ENCODE data around the gene TMED8. TPM values are rescaled to one million over a fixed set of nuclear protein-coding genes. Genes with fewer than 3 reads are reported as not detected.
"Not testable (repeated sequence)": the region's sequence is repeated elsewhere in the genome, so short reads cannot be mapped to it uniquely, and the experiment has no call there.

Gene TMED8
- total and polyA plus RNA-seq, 4 donors = 16.8 to 28.5 (median 20.9) TPM

- H3K36me3 ChIP-seq (ENCODE audit: control insufficient read depth, insufficient read depth, low read length) = peaks cover 25% of the 10 kb centered on the region
- no peaks in the 10 kb centered on the region for H3K9me3 ChIP-seq (ENCODE audit: control insufficient read depth, insufficient read depth, low read length)
- no peaks in the 10 kb centered on the region for H3K27me3 ChIP-seq (ENCODE audit: control insufficient read depth, insufficient read depth, low read length)
- no peak for DNase-seq (ENCODE audit: low read depth in 4 of 6, low spot score in 6 of 6)
- H3K27ac ChIP-seq (ENCODE audit: low read depth, low read length) = no peak overlapping the region
- H3K4me3 ChIP-seq (ENCODE audit: low read depth, low read length) = no peak overlapping the region
- no peaks in the 10 kb centered on the region for H3K4me1 ChIP-seq (ENCODE audit: control insufficient read depth, insufficient read depth, low read length)
- WGBS (ENCODE audit: insufficient coverage) = 89% methylated on average over 2 of the region's 2 CpGs
These were observed 33.2 kb downstream of the TMED8 start for GRCh38 chr14:77343662-77344061.

DNA sequence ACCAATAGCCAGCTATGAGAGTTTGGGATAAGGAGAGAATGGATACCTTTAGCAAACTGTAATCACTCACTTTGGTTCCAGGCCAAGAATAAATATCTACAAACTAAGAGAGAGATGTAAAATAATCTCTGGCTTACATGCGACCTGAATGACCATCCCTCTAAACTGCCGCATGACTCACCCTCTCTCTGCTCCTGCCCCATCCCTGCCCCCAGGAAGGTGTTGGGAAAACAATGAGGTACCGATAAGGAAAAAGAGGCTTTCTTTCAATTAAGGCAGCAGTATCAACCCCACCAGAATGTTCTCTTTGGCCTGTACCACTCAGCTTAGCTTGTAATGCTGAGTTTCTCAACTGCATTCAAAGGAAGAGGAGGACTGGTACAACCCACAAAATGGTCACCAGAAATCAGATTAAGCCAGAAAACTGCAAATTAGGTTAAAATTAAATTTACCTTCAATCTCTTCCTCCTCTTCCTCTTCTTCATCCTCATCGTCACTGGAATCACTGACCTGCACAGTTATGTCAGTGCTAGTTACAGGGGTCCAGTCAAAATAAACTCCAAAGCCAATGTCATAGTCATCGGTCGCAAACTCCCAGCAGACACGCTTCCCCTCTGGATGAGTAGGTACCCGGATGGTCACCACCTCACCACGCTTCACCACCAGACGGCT is 34.0 kb downstream of the TMED8 start:
- no peak for DNase-seq (ENCODE audit: low read depth in 4 of 6, low spot score in 6 of 6)
- no peaks in the 10 kb centered on the region for H3K27me3 ChIP-seq (ENCODE audit: control insufficient read depth, insufficient read depth, low read length)
- peaks cover 25% of the 10 kb centered on the region for H3K36me3 ChIP-seq (ENCODE audit: control insufficient read depth, insufficient read depth, low read length)
- 88% methylated on average over 7 of the region's 10 CpGs for WGBS (ENCODE audit: insufficient coverage)
- H3K9me3 ChIP-seq (ENCODE audit: control insufficient read depth, insufficient read depth, low read length) = no peaks in the 10 kb centered on the region
- H3K27ac ChIP-seq (ENCODE audit: low read depth, low read length) = no peak overlapping the region
- H3K4me1 ChIP-seq (ENCODE audit: control insufficient read depth, insufficient read depth, low read length) = no peaks in the 10 kb centered on the region
- no peak overlapping the region for H3K4me3 ChIP-seq (ENCODE audit: low read depth, low read length)

DNA sequence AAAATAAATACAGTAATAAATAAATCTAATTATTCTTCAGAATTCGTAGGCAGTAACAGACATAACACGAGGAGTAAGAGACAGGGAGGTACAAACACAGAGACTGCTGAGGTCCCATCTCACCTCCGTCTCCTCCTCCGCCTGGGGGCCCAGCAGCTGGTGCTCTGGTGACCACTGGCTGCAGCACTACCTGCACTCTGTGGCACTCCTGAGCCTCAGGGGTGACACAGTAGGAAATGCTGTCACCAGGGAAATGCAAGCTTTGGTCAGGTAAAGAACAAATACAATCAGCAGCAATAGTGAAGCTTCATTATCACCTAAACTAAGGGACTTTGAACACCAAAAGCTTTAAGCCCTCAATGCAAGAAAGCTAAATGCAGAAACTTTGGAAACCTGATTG is 36.5 kb downstream of the TMED8 start:
- no peaks in the 10 kb centered on the region for H3K4me1 ChIP-seq (ENCODE audit: control insufficient read depth, insufficient read depth, low read length)
- 85% methylated on average over 4 of the region's 4 CpGs for WGBS (ENCODE audit: insufficient coverage)
- H3K9me3 ChIP-seq (ENCODE audit: control insufficient read depth, insufficient read depth, low read length) = no peaks in the 10 kb centered on the region
- H3K27ac ChIP-seq (ENCODE audit: low read depth, low read length) = no peak overlapping the region
- peaks cover 27% of the 10 kb centered on the region for H3K36me3 ChIP-seq (ENCODE audit: control insufficient read depth, insufficient read depth, low read length)
- H3K4me3 ChIP-seq (ENCODE audit: low read depth, low read length) = no peak overlapping the region
- no peak for DNase-seq (ENCODE audit: low read depth in 4 of 6, low spot score in 6 of 6)
- no peaks in the 10 kb centered on the region for H3K27me3 ChIP-seq (ENCODE audit: control insufficient read depth, insufficient read depth, low read length)

GRCh38 chr14:77339407-77339806 is 37.5 kb downstream of the TMED8 start:
- no peaks in the 10 kb centered on the region for H3K9me3 ChIP-seq (ENCODE audit: control insufficient read depth, insufficient read depth, low read length)
- no peaks in the 10 kb centered on the region for H3K27me3 ChIP-seq (ENCODE audit: control insufficient read depth, insufficient read depth, low read length)
- no peak for DNase-seq (ENCODE audit: low read depth in 4 of 6, low spot score in 6 of 6)
- H3K4me3 ChIP-seq (ENCODE audit: low read depth, low read length) = no peak overlapping the region
- peaks cover 26% of the 10 kb centered on the region for H3K36me3 ChIP-seq (ENCODE audit: control insufficient read depth, insufficient read depth, low read length)
- no peaks in the 10 kb centered on the region for H3K4me1 ChIP-seq (ENCODE audit: control insufficient read depth, insufficient read depth, low read length)
- H3K27ac ChIP-seq (ENCODE audit: low read depth, low read length) = no peak overlapping the region
- WGBS (ENCODE audit: insufficient coverage) = no CpG with 5 or more reads among the region's 1 CpG

DNA sequence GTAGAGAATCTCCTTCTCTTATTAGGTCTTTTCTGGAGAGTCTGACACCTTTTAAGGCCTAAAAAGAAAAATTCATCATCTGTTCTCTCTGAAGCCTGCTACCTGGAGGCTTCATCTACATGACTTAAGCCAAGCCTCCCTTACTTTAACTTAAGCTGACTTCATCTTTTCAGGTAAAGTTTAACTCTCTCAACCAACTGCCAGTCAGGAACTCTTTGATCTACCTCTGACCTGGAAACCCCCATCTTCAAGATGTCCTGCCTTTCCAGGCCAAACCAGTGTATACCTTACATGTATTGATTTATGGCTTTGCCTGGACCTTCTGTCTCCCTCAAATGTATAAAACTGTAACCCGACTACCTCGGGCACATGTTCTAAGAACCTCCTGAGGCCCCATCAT is 38.6 kb downstream of the TMED8 start:
- Histone ChIP-seq H3K27ac (ENCODE audit: low read depth, low read length) (no peak overlapping the region), H3K9me3 (ENCODE audit: control insufficient read depth, insufficient read depth, low read length) (no peaks in the 10 kb centered on the region), H3K4me3 (ENCODE audit: low read depth, low read length) (no peak overlapping the region), H3K36me3 (ENCODE audit: control insufficient read depth, insufficient read depth, low read length) (peaks cover 22% of the 10 kb centered on the region), H3K27me3 (ENCODE audit: control insufficient read depth, insufficient read depth, low read length) (no peaks in the 10 kb centered on the region), H3K4me1 (ENCODE audit: control insufficient read depth, insufficient read depth, low read length) (no peaks in the 10 kb centered on the region)
- no CpG with 5 or more reads among the region's 2 CpGs for WGBS (ENCODE audit: insufficient coverage)
- DNase-seq (ENCODE audit: low read depth in 4 of 6, low spot score in 6 of 6) = no peak

DNA sequence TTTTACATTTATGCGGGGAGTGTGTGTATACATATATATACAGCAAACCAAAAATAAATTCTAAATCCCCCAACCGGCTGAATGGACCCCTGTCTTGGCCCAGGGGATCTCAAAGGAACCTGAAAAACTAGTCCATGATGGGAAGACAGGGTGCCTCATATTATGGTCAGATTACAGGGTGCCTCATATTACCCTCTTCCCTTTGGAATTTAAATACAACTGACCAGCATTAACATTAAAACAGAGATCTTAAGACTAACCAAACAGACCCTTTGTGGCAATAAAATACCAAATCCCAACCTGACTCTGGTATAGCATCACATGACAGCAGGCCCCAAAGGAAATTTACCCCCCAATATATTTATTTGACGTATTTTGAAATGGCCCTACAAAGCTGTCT is 39.0 kb downstream of the TMED8 start:
- H3K36me3 ChIP-seq (ENCODE audit: control insufficient read depth, insufficient read depth, low read length) = peaks cover 20% of the 10 kb centered on the region
- no peaks in the 10 kb centered on the region for H3K9me3 ChIP-seq (ENCODE audit: control insufficient read depth, insufficient read depth, low read length)
- no peak overlapping the region for H3K27ac ChIP-seq (ENCODE audit: low read depth, low read length)
- no peaks in the 10 kb centered on the region for H3K4me1 ChIP-seq (ENCODE audit: control insufficient read depth, insufficient read depth, low read length)
- DNase-seq (ENCODE audit: low read depth in 4 of 6, low spot score in 6 of 6) = no peak
- no peak overlapping the region for H3K4me3 ChIP-seq (ENCODE audit: low read depth, low read length)
- WGBS (ENCODE audit: insufficient coverage) = no CpG with 5 or more reads among the region's 3 CpGs
- H3K27me3 ChIP-seq (ENCODE audit: control insufficient read depth, insufficient read depth, low read length) = no peaks in the 10 kb centered on the region

DNA sequence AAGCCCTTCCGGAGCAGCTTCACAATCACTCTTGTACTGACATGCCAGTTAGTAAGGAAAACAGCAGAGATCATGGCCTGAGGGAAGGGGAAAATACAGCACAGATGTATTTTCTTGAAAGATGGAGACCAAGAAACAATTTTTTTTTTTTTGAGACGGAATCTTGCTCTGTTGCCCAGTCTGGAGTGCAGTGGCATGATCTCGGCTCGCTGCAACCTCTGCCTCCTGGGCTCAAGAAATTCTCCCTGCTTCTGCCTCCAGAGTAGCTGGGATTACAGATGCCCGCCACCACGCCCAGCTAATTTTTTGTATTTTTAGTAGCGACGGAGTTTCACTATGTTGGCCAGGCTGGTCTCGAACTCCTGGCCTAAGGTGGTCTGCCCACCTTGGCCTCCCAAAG is 39.6 kb downstream of the TMED8 start:
- H3K9me3 ChIP-seq (ENCODE audit: control insufficient read depth, insufficient read depth, low read length); H3K4me1 ChIP-seq (ENCODE audit: control insufficient read depth, insufficient read depth, low read length); H3K27me3 ChIP-seq (ENCODE audit: control insufficient read depth, insufficient read depth, low read length); H3K4me3 ChIP-seq (ENCODE audit: low read depth, low read length); H3K27ac ChIP-seq (ENCODE audit: low read depth, low read length); DNase-seq (ENCODE audit: low read depth in 4 of 6, low spot score in 6 of 6): not testable (repeated sequence)
- 100% methylated on average over 8 of the region's 9 CpGs for WGBS (ENCODE audit: insufficient coverage)
- peaks cover 20% of the 10 kb centered on the region for H3K36me3 ChIP-seq (ENCODE audit: control insufficient read depth, insufficient read depth, low read length)

- H3K27me3 ChIP-seq (ENCODE audit: control insufficient read depth, insufficient read depth, low read length) = no peaks in the 10 kb centered on the region
- H3K4me3 ChIP-seq (ENCODE audit: low read depth, low read length) = no peak overlapping the region
- no peak for DNase-seq (ENCODE audit: low read depth in 4 of 6, low spot score in 6 of 6)
- no peak overlapping the region for H3K27ac ChIP-seq (ENCODE audit: low read depth, low read length)
- no CpG with 5 or more reads among the region's 3 CpGs for WGBS (ENCODE audit: insufficient coverage)
- H3K36me3 ChIP-seq (ENCODE audit: control insufficient read depth, insufficient read depth, low read length) = peaks cover 10% of the 10 kb centered on the region
- no peaks in the 10 kb centered on the region for H3K9me3 ChIP-seq (ENCODE audit: control insufficient read depth, insufficient read depth, low read length)
- no peaks in the 10 kb centered on the region for H3K4me1 ChIP-seq (ENCODE audit: control insufficient read depth, insufficient read depth, low read length)
These were observed 41.3 kb downstream of the TMED8 start for GRCh38 chr14:77335576-77335975.

DNA sequence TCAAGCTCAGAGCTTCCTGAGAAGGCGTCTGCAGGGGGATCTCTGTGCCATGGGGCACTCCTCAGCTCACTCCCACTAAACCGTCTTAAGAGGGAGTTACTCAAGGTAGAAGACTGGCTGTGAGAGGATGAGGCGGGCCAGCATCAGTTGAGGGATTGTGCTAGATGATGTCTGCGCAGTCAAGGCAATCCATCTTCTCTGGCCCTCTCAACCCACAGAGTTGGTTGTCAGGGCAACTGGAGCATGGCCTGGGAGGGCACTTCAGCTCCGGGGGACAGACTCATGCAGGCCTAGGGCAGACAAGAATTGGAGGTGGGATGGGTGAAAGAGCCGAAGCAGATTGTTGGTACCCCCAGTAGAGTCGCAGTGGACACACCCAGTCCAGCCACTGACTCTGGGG is 47.0 kb downstream of the TMED8 start:
- H3K27me3 ChIP-seq (ENCODE audit: control insufficient read depth, insufficient read depth, low read length) = no peaks in the 10 kb centered on the region
- H3K9me3 ChIP-seq (ENCODE audit: control insufficient read depth, insufficient read depth, low read length) = no peaks in the 10 kb centered on the region
- H3K4me1 ChIP-seq (ENCODE audit: control insufficient read depth, insufficient read depth, low read length) = no peaks in the 10 kb centered on the region
- DNase-seq (ENCODE audit: low read depth in 4 of 6, low spot score in 6 of 6) = no peak
- peaks cover 9% of the 10 kb centered on the region for H3K36me3 ChIP-seq (ENCODE audit: control insufficient read depth, insufficient read depth, low read length)
- WGBS (ENCODE audit: insufficient coverage) = 67% methylated on average over 5 of the region's 7 CpGs
- no peak overlapping the region for H3K4me3 ChIP-seq (ENCODE audit: low read depth, low read length)
- no peak overlapping the region for H3K27ac ChIP-seq (ENCODE audit: low read depth, low read length)

DNA sequence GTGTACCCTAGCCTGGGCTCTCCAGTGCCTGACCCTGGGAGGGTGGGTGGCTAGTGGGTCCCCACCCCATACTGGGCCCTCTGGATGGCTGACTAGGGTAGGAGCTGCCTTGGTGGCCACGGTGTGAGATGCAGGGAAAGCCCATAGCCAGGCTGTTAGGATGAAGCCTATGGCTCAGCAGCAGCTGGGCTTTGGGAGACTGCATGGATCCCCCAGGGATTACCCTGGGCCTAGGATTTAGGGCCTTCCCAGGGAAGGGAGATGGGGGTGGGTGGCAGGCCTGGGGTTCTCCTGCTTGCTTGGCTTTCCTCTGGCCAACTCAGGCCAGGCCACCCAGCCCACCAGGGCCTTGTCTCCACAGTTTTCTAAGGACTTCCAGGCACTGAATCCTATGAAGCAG is 49.8 kb downstream of the TMED8 start:
- peaks cover 9% of the 10 kb centered on the region for H3K36me3 ChIP-seq (ENCODE audit: control insufficient read depth, insufficient read depth, low read length)
- 100% methylated on average over 1 of the region's 1 CpG for WGBS (ENCODE audit: insufficient coverage)

More for the DNA sequence above, 49.8 kb downstream of the TMED8 start:
- Histone ChIP-seq H3K9me3 (ENCODE audit: control insufficient read depth, insufficient read depth, low read length) (no peaks in the 10 kb centered on the region), H3K4me1 (ENCODE audit: control insufficient read depth, insufficient read depth, low read length) (no peaks in the 10 kb centered on the region), H3K27me3 (ENCODE audit: control insufficient read depth, insufficient read depth, low read length) (no peaks in the 10 kb centered on the region), H3K4me3 (ENCODE audit: low read depth, low read length) (no peak overlapping the region), H3K27ac (ENCODE audit: low read depth, low read length) (no peak overlapping the region)
- no peak for DNase-seq (ENCODE audit: low read depth in 4 of 6, low spot score in 6 of 6)

Data from spinal cord (tissue), 10 donors.